Epithelial cell of proximal tubule (primary cell): Measurements from ENCODE around the gene CAB39L. TPM values are rescaled to one million over a fixed set of nuclear protein-coding genes. Genes with fewer than 3 reads are reported as not detected.
A peak's percentile ranks its signal among the peaks of the same experiment; 100 is the strongest.

Experiments
- DNase-seq: peaks from one replicate; pipeline ENCODE4 v3.0.0-alpha.2; 2011; ENCODE audit warnings: low read depth
- H3K4me3 ChIP-seq: 2 replicates; pipeline ENCODE4 v1.5.1; 2011; ENCODE audit warnings: low read depth, mild to moderate bottlenecking, low read length
- CTCF ChIP-seq: conservative IDR thresholded peaks from 2 replicates; pipeline ENCODE4 v1.5.1; 2012; ENCODE audit warnings: low read depth, mild to moderate bottlenecking, low read length
- total RNA-seq: library from RNA; depleted of rRNA; stranded (reverse); fragments of >200 nt; gene quantifications from 2 replicates; pipeline ENCODE4 v1.2.3, GENCODE V29; 2015

CAB39L gene
- 5.2 and 7.2 TPM in 2 replicates for total RNA-seq

GRCh38 chr13:49443704-49444523 lies at the start of gene CAB39L, which contains the start of gene SETDB2:
CAB39L (minus strand) TSS chr13:49444064; CDS start chr13:49382910, 61,154 bp downstream.
SETDB2 (plus strand) TSS chr13:49444274; CDS start chr13:49451894, 7,620 bp downstream.
- peak; percentile 34 for TF ChIP-seq CTCF
- peak; percentile 89 for DNase-seq
- H3K4me3 ChIP-seq, result peak within 1 kb of the TSS; percentile 88

GRCh38 chr13:49488563-49488962 lies 44.7 kb upstream of the CAB39L start:
- no peak for TF ChIP-seq CTCF
- no peak overlapping the region for H3K4me3 ChIP-seq
- DNase-seq, result no peak

- H3K4me3 ChIP-seq, result no peak overlapping the region
- no peak for TF ChIP-seq CTCF
- no peak for DNase-seq
Measured at GRCh38 chr13:49481788-49482187, 37.9 kb upstream of the CAB39L start.

GRCh38 chr13:49476529-49476928 lies 32.7 kb upstream of the CAB39L start:
- DNase-seq, result no peak
- no peak overlapping the region for H3K4me3 ChIP-seq
- TF ChIP-seq CTCF, result no peak

- TF ChIP-seq CTCF, result no peak
- H3K4me3 ChIP-seq, result no peak overlapping the region
- DNase-seq, result no peak
Measured at GRCh38 chr13:49472186-49472585, 28.3 kb upstream of the CAB39L start.

GRCh38 chr13:49466292-49466838 lies 22.5 kb upstream of the CAB39L start:
- peak overlapping the region; percentile 19 for H3K4me3 ChIP-seq
- DNase-seq, result peak; percentile 56
- TF ChIP-seq CTCF, result no peak
